ENCODE results near the gene TMED8. TPM values are rescaled to one million over a fixed set of nuclear protein-coding genes. Genes with fewer than 3 reads are reported as not detected.

Gene TMED8
- total RNA-seq, 1 donor from 2014 or later: 10.4 TPM

- H3K9me3 Mint-ChIP-seq (ENCODE audit: low read depth): no peaks in the 10 kb centered on the region
- H3K27ac Mint-ChIP-seq (ENCODE audit: unreplicated experiment): no peak overlapping the region
- DNase-seq (ENCODE audit: low spot score): no peak
- H3K36me3 Mint-ChIP-seq (ENCODE audit: low read depth): no peaks in the 10 kb centered on the region
- no peak for TF ChIP-seq CTCF (IDR thresholded peaks at IDR 0.05)
- no peaks in the 10 kb centered on the region for H3K27me3 Mint-ChIP-seq (ENCODE audit: low read depth)
- H3K4me3 Mint-ChIP-seq (ENCODE audit: unreplicated experiment): no peak overlapping the region
- H3K4me1 Mint-ChIP-seq (ENCODE audit: low read depth): peaks cover 15% of the 10 kb centered on the region
Measured at GRCh38 chr14:77369285-77369684, 7.6 kb downstream of the TMED8 start.

- H3K4me1 Mint-ChIP-seq (ENCODE audit: low read depth): no peaks in the 10 kb centered on the region
Measured at GRCh38 chr14:77364146-77364545, 12.7 kb downstream of the TMED8 start.

GRCh38 chr14:77359626-77360025 is 17.3 kb downstream of the TMED8 start:
- Mint-ChIP-seq H3K4me3 (ENCODE audit: unreplicated experiment) (no peak overlapping the region), H3K27ac (ENCODE audit: unreplicated experiment) (no peak overlapping the region), H3K36me3 (ENCODE audit: low read depth) (peaks cover 2% of the 10 kb centered on the region), H3K4me1 (ENCODE audit: low read depth) (no peaks in the 10 kb centered on the region), H3K27me3 (ENCODE audit: low read depth) (no peaks in the 10 kb centered on the region), H3K9me3 (ENCODE audit: low read depth) (no peaks in the 10 kb centered on the region)
- no peak for DNase-seq (ENCODE audit: low spot score)
- no peak for TF ChIP-seq CTCF (IDR thresholded peaks at IDR 0.05)

More at GRCh38 chr14:77364146-77364545, 12.7 kb downstream of the TMED8 start:
- Mint-ChIP-seq H3K27ac (ENCODE audit: unreplicated experiment) (no peak overlapping the region), H3K27me3 (ENCODE audit: low read depth) (no peaks in the 10 kb centered on the region), H3K4me3 (ENCODE audit: unreplicated experiment) (no peak overlapping the region), H3K9me3 (ENCODE audit: low read depth) (no peaks in the 10 kb centered on the region), H3K36me3 (ENCODE audit: low read depth) (peaks cover 2% of the 10 kb centered on the region)
- DNase-seq (ENCODE audit: low spot score): no peak
- no peak for TF ChIP-seq CTCF (IDR thresholded peaks at IDR 0.05)

- H3K27ac Mint-ChIP-seq (ENCODE audit: unreplicated experiment): no peak overlapping the region
- no peak for DNase-seq (ENCODE audit: low spot score)
- H3K36me3 Mint-ChIP-seq (ENCODE audit: low read depth): no peaks in the 10 kb centered on the region
- no peak overlapping the region for H3K4me3 Mint-ChIP-seq (ENCODE audit: unreplicated experiment)
- no peaks in the 10 kb centered on the region for H3K9me3 Mint-ChIP-seq (ENCODE audit: low read depth)
- no peaks in the 10 kb centered on the region for H3K4me1 Mint-ChIP-seq (ENCODE audit: low read depth)
- no peaks in the 10 kb centered on the region for H3K27me3 Mint-ChIP-seq (ENCODE audit: low read depth)
- TF ChIP-seq CTCF (IDR thresholded peaks at IDR 0.05): no peak
Measured at GRCh38 chr14:77356899-77357298, 20.0 kb downstream of the TMED8 start.

- Mint-ChIP-seq H3K9me3 (ENCODE audit: low read depth) (no peaks in the 10 kb centered on the region), H3K4me1 (ENCODE audit: low read depth) (no peaks in the 10 kb centered on the region), H3K27ac (ENCODE audit: unreplicated experiment) (no peak overlapping the region), H3K27me3 (ENCODE audit: low read depth) (no peaks in the 10 kb centered on the region), H3K36me3 (ENCODE audit: low read depth) (no peaks in the 10 kb centered on the region), H3K4me3 (ENCODE audit: unreplicated experiment) (no peak overlapping the region)
- no peak for DNase-seq (ENCODE audit: low spot score)
- TF ChIP-seq CTCF (IDR thresholded peaks at IDR 0.05): no peak
Measured at GRCh38 chr14:77355811-77356210, 21.1 kb downstream of the TMED8 start.

Measured in chondrocyte (in vitro differentiated cells).